Medulla oblongata (tissue), 1 donor: ENCODE results near the gene DLG2.
"Not testable (repeated sequence)": the region's sequence is repeated elsewhere in the genome, so short reads cannot be mapped to it uniquely, and the experiment has no call there.

ENCODE experiments used
- DNase-seq: peaks from one replicate; pipeline ENCODE4 v3.0.0-alpha.2; 2015; ENCODE audit errors: extremely low spot score

Gene DLG2

DNA sequence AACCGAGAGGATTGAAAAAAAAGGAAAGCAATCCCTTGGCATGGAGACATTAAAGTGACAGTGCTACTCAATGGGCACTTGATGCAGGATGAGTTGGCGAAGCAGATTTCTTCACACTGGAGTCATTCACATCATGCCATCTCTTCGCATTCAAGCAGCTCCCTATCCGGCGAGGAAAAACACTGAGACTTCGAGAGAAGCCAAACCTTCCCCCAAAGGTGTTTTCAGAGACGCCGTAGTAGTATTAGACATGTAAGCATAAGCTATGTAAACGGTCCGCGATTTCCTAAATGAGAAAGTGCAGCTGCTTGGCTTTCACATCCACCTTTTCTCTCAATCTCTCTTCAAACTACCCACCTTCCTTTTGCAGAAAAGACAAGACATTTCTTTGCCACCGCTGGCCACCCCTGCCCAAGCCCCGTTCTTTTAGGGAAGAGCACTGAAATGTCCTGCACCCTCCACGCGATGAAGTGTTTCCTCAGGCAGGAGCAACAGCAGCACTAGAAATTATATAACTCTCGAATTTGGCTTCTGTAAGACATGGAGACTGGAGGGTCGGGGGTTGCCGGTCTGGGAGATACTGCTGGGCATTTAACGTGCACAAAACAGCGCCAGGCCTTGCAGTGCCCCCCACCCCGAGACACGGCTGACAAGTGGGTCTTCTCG lies at the start of gene DLG2:
TSS of gene DLG2 (minus strand) at position 13 of the 666 bp plus-strand sequence.
- peak; percentile 71 for DNase-seq

DNA sequence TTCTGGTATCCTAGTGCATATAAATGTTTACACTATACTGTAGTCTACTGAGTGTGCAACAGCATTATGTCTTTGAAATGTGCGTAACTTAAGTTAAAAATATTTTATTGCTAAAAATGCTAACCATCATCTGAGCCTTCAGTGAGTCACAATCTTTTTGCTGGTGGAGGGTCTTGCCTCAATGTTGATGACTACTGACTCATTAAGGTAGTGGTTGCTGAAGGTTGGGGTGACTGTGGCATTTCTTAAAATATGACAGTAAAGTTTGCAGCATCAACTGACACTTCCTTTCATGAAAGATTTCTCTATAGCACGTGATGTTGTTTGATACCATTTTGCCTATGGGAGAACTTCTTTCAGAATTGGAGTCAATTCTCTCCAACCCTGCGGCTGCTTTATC lies 46.2 kb upstream of the DLG2 start:
- no peak for DNase-seq

DNA sequence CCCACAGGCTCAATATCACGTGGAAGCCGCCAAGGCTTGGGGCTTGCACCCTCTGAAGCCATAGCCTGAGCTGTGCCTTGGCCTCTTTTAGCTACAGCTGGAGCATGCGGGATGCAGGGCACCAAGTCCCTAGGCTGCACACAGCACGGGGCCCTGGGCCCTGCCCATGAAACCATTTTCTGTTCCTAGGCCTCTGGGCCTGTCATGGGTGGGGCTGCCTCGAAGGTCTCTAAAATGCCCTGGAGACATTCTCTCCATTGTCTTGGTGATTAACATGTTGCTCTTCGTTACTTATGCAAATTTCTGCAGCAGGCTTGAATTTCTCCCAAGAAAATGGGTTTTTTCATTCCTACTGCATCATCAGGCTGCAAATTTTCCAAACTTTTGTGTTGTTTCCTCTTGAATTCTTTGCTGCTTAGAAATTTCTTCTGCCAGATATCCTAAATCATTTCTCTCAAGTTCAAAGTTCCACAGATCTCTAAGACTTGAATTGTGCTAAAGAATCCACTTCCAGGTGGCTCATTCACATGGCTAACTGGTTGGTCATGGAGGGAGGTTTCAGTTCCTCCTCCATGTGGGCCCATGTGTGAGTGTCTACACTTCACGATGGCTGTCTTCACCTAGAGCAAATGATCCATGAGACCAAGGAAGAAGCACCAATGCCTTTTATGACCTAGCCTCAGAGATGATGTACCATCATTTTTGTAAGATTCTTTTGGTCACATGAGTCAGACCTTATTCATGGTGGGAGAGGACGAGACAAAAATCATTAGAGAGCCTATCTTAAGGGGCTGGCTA lies 45.2 kb upstream of the DLG2 start:
- DNase-seq = no peak

DNA sequence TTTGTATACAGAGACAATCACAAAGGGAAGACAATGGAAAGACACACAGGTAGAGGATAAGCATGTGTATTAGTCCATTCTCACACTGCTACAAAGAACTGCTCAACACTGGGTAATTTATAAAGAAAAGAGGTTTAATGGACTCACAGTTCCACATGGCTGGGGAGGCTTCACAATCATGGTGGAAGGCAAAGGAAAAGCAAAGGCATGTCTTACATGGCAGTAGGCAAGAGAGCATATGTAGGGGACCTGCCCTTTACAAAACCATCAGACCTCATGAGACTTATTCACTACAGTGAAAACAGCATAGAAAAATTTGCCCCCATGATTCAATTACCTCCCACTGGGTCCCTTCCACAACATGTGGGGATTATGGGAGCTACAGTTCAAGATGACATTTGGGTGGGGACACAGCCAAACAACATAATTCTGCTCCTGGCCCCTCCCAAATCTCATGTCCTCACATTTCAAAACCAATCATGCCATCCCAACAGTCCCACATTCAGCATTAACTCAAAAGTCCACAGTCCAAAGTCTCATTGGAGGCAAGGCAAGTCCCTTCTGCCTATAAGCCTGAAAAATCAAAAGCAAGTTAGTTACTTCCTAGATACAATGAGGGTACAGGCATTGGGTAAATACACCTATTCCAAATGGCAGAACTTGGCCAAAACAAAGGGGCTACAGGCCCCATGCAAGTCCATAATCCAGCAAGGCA lies 44.0 kb upstream of the DLG2 start:
- not testable (repeated sequence) for DNase-seq

DNA sequence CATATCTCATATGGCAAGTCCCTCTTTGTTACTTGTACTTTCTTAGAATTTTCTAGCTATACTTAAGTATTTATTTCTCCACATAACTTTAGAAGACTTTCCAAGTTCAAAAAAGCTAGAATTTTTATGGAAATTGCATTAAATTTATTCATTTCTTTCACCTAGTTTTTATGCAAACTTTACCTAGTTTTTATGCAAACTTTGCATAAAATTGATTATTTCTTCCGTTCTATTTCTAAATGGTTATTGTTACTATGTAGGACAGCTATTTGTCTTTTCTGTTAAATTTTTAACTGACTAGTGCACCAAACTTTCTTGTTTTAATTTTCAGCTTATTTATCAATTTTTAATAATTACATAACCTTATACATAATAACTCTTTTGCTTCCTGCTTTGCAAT lies 41.0 kb upstream of the DLG2 start:
- DNase-seq = no peak

DNA sequence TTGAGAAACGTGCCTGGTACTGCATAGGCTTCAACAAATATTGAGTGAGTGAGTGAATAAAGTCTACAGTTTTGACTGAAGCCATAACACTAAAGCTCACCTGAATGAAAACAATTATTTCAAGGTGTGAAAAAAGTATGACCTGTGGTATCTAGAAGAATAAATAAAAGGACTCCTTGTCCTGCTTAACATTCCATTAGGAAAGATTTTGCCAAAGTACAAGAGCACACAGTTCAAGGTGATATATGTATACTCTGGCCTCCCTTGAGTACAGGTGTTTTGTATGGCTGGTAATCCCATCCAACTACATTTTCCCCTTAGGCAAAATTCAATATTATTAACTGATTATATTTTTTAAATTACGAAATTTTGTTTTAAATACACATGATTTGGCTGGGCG lies 39.5 kb upstream of the DLG2 start:
- DNase-seq = no peak

DNA sequence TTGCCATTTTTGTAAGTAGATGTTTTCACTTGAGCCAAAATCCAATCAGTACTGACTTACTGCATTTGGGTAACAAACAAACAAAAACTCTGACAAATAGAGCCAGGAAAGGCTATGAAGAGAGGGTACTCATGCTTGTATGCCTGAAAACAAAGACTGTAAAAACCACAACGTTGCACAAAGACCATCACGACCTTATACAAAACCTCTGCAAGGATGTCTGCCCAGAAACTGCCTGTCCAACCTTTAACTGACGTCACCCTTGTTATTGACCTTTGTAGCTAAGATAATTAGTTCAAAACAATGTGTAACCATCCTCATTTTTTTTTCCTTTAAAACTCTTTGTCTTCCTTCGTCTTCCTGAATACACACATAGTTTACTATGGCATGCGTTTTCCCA lies 38.6 kb upstream of the DLG2 start:
- no peak for DNase-seq

DNA sequence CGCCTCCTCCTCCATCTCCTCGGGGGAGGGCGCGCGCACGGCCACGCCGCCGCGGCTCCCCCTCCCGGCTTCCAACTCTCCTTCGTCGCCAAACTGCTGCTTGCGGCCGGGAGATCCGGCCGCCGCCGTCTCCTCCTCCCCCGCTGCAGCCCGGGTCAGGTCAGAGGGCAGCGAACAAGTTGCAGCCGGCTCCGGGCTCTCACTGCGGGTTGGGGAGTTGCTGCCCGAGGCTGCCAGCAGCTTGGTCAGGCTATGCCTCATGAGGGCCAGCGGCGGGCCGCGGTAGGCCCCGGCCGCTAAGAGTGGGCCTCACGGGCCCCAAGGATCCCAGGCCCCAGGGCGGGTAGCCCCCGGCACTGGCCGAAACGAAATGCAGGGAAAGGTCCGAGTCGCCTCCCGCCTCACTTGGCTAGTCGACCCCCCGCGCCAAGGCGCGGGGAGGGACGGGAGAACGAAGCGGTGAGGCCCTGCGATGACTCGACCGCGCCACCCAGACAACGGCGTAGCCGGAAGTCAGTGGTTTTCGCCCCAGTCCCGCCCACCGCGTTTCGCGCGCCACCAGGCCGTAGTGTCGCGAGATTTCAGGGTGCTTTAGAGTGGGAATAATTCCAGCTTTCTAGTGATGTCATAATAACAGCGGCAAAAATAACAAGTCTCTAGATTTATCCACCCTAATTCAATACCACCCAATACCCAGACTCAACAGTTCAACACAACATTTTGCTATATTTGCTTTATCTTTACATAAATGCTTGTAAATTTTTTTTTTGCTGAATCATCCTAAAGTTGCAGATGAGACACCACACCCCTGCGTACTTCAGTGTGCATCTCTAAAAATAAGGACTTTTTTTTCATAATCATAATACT lies 37.7 kb upstream of the DLG2 start, which contains the start of gene CREBZF:
TSS of gene CREBZF (minus strand) at position 515 of the 867 bp plus-strand sequence. CDS start at position 261, 254 bp downstream.
- peak; percentile 97 for DNase-seq

DNA sequence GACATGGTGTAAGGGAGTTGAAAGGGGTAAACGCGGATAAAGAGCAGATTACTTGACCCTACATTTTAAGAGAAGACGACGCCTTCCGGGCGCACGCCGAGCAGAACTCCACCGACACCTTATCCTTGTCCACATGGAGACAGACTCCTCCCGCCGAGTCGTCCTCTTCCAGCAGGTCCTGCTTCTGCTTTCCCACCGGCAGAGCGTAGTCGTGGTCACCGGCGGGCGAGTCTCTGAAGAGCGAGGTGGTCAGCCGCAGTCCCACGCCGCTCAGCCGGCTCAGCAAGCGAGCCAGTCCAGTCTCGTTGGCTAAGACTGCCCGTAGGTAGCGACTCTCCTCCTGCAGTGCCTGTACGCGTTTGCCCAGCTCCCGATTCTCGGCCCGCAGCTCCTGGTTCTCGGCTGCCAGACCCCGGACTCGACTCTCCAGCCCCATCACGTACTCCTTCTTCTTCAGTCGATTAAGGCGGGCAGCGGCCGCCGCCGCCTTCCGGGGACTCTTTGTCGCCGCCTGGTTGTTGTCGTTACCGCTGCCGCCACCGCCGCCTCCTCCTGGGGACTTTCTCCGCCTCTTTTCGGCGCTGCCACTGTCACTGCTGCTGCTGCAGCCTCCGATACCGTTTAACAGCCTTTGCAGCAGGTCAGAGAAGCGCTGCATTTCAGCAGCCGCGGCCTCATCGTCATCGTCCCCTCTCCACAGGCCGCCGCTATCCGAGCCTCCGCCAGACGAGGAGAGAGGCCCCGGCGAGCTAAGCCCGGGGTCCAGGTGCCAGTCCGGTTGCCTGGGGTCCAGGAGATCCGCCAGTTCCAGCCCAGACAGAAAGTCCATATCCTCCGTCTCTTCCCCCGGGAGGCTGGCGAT lies 36.8 kb upstream of the DLG2 start:
- DNase-seq = peak; percentile 85

DNA sequence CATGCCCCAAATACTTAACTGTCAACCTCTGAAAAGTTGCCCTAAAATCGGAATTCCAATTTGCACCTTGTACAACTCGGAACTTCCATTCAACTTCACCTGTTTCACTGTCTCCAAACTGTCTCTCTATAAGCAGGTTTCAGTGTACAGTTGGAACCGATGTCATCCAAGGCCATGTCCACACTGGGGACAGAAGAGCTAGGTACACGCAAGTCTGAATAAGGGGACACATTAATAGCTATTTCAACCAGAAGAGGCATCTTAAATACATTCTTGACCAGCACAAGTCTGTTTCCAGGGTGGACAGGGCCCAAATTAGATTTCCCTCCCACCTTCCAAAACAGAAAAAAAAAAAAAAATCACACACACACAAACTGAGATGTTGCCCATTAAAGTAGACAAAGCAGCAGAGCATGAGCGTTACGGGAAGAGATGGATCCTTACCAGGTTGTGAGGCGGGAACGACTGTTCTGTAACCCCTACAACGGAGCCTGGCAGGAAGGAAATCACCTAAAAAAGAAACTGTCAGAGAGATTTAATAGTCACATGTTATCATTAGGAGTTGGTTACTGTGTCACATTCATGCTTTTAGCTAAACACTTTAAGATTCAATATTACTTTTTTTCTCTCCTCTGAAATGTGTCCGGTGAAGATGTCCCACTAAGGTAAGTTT lies 36.1 kb upstream of the DLG2 start:
- DNase-seq = peak; percentile 19

DNA sequence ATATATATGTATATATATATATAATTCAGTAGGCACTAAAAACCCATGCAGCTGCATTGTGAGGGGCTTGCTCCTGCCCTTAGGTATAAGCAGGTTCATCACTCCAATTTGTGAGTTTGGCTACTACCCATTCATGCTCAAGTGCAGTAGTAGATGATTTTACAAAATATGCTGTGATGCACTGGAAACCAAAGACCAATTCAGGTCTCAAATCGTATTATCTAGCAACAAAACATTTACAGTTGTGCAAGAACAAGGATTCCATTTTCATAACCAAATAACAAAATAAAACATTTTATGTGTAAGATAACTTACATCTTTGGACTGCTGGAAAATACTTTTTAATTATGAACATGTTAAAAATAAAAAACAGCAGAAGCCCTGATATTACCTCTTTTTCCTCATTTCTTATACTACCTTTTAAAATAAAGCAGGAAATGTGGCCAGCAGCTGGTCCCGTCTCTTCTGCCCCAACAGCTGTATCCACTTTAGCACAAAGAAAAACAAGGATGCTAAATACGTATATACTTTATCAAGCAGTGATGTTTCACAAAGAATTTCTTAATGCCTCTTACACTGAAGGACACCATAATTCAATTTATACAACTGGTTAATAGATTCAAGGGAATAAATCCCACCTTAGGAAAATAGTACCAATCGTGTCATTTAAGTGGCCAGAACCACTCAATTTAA lies 35.0 kb upstream of the DLG2 start:
- DNase-seq = no peak

DNA sequence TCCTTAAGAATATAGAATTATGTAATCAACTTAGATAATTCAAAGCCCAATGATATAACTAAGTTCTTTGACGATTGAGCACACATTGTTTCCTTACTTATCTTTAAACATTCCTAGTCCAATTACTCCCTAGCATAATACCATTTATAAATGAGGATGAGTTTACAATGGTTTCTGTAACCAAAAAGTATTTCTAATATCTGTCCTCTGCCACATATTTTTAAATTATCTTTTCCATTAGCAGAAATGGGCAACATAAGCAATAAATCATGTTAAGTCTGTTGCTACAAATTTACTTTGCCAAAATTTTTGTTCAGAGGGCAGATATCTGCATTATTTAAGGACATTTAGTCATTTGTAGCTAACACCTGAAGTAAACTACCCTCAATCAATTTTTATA lies 31.0 kb upstream of the DLG2 start:
- no peak for DNase-seq

DNA sequence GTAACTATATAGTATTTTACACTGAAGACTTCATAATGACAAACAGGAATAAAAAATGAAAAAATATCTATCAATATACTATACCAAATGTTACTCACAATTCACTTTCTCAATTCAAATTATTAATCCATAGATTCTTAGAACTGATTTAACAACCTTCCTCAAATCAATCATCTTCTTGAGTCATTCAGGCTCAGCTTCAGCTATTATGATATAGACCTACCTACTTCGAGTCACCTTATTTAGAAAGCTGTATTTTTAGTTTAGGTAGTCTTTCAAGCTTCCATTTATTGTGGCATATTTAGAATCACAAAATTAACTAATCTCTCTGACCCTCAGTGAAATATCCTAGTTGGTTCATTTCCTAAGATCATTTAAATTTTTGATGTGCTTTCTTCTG lies 29.6 kb upstream of the DLG2 start:
- DNase-seq = no peak

DNA sequence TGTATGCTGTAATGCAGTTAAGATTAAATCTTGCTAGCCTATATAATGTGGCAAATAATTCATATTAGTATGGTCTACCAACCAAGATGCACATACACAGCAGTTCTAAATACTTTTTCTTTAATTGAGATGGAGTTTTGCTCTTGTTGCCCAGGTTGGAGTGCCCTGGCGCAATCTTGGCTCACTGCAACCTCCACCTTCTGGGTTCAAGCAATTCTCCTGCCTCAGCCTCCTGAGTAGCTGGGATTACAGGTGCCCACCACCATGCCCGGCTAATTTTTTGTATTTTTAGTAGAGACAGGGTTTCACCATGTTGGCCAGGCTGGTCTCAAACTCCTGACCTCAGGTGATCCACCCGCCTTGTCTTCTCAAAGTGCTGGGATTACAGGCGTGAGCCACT lies 27.2 kb upstream of the DLG2 start:
- not testable (repeated sequence) for DNase-seq

DNA sequence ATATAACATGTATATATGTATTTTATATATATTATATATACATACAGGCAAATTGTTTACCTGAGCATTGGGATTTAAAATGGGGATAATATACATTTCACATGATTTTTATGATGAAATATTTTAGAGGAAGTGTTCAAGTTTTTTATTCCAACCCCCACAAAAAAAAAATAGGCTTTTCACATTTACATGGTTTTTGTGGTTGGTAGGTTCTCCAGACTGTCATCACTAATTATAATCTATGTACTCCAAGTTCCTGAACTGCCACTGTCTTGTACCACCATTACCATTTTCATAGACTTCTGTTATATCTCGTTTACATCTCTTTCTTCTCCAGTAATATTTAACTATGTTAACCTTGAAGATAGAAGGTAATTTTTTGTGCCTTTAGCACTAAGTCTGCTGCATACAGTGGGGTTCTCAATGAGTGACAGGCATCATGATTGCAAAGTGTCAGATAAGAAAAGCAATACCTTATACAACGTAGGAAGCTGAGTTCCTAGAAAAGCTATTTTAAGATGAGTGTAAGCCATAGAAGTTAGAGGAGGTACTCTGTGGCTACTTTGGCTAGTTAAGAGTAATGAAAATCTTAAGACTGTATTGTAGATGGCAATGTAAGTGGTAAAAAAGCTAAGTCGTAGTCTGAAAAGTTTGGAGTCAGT lies 25.8 kb upstream of the DLG2 start:
- DNase-seq = no peak

DNA sequence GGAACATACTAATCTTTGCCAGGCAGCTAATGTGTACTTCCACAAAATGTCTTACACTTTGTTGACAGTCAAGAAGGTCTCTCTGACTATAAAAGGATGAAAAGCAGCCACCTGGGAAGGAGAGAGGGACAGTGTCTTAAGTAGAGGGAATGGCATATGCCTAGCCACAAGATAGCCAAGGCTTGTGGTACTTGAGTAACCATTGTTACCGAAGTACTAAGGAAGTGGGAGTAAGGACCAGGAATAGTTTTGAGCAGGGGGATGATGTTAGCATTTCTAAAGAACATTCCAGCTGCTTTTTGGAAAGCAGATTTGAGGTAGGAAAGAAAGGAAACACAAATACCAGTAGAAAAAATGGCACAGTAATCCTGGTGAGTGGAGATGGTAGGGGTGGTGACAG lies 24.0 kb upstream of the DLG2 start:
- DNase-seq = no peak

DNA sequence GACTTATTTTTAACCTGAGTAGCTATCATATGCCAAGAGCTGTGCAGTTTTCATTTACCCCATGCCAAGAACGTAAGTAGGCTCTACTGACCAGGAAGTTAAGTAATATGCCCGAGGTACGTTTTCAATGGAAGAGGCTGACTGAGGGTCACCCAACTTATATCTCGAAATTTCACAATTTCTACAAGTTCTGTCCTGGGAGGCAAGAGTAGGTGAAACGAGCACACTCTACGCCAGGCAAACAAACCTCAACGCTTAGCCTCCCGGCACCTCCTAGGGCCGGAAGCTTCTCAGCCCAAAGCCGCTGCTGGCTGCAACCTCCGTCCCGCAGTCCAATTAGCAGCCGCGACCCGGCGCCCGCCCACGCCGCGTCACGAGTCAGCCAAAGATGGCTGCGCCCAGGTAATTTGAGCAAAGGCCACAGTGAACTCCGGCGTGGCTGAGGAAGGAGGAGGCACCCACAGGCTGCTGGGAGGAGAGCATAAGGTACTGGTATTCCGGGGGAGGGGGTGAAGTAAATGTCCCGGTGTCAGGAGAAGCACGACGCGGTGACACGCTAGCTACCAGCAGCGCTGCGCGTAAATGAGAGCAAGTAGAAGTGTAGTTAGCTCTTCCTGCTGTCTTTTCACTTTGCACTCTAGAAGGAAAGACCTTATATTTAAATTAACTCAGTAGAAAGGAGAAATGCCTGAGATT lies 20.6 kb upstream of the DLG2 start, which contains the start of gene TMEM126A:
TSS of gene TMEM126A (plus strand) at position 364 of the 696 bp plus-strand sequence. CDS start 2,289 bp downstream, outside the sequence.
- DNase-seq = peak; percentile 92

DNA sequence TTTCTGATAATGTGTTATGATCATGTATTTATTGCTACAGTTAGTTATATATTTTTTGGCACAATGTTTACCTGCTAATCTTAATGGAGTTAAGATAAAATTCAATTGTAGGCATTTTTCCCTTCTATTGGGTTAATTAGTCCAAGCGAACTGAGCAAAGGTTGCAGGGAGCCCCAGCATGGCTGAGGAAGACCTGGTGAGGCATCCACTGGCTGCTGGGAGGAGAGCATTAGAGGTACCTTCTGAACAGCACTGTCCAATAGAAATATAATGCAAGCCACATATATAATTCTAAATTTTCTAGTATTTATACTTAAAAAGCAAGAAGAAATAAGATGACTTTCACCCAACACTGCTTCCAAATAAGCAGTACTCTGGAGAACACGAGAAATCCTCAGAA lies 19.9 kb upstream of the DLG2 start:
- no peak for DNase-seq
